Pancreas (tissue), 10 donors: Measurements from ENCODE around the gene TRAK1. TPM values are rescaled to one million over a fixed set of nuclear protein-coding genes. Genes with fewer than 3 reads are reported as not detected.
"Not testable (repeated sequence)": the region's sequence is repeated elsewhere in the genome, so short reads cannot be mapped to it uniquely, and the experiment has no call there.

Experiments used
- ATAC-seq, 4 donors: fragments of 200-7000 bp; cut with Tn5 transposase; one replicate each; pipeline versions ENCODE4 v1.8.0 to v1.9.1; 2020; ENCODE audit warnings: mild to moderate bottlenecking in 4 of 4, moderate library complexity in 4 of 4
- DNase-seq, 6 donors: peaks; one replicate each; pipeline ENCODE4 v3.0.0-alpha.2; 2020
- FAIRE-seq: peaks from 2 replicates; lab custom pipeline; 2012; peaks lifted over from hg19 to GRCh38; lab: Jason Lieb, UNC
- H3K27ac ChIP-seq, 4 donors: fragments of 200-600 bp; sonication (generic); 1 replicate in 3 of 4; 2 replicates in 1 of 4; pipeline versions ENCODE4 v1.5.0 to v1.8.0; 2020
- H3K27me3 ChIP-seq, 4 donors: fragments of 200-600 bp; one replicate each; pipeline ENCODE4 v1.8.0; 2021
- H3K36me3 ChIP-seq, 3 donors: fragments of 200-600 bp; sonication (generic) in 1 of 3; one replicate each; pipeline versions ENCODE4 v1.5.0 to v1.8.0; 2020 to 2021
- H3K4me1 ChIP-seq, 3 donors: fragments of 200-600 bp; one replicate each; pipeline ENCODE4 v1.8.0; 2021
- H3K4me3 ChIP-seq, 4 donors: fragments of 200-600 bp; sonication (generic) in 2 of 4; one replicate each; pipeline versions ENCODE4 v1.5.0 to v1.8.0; 2020 to 2021
- H3K9me3 ChIP-seq, 4 donors: fragments of 200-600 bp; one replicate each; pipeline ENCODE4 v1.8.0; 2021
- CTCF ChIP-seq, 4 donors: fragments of 200-600 bp; sonication (generic) in 3 of 4; IDR thresholded peaks; one replicate each; pipeline versions ENCODE4 v1.5.0 to v1.8.0; 2021; ENCODE audit warnings: antibody characterized with exemption in 4 of 4
- WGBS, 2 donors: extraction: QIAGEN DNeasy Blood & Tissue Kit; methylation state at CpG; one replicate each; pipeline ENCODE4 v1.1.7; 2013; 5-methylcytosine and 5-hydroxymethylcytosine counted together
- intact Hi-C, 3 donors: fragments of 100-400 bp; cut with DNase I; formaldehyde crosslinking; loops; one replicate each; pipeline versions ENCODE4 v1.11.1 to v1.14.2; 2022
- polyA plus RNA-seq, 2 donors: library from polyadenylated mRNA; stranded (reverse); fragments of 200-250 nt; gene quantifications; one replicate each; pipeline ENCODE4 v1.2.3, GENCODE V29; 2013
- total RNA-seq, 6 donors: library from RNA; stranded (reverse); fragmentation: NEBNext Ultra II Directional in 4 of 6; extraction: Animal tissue kit (Norgen Biotek cat#: 25700) in 4 of 6; gene quantifications; one replicate each; pipeline versions ENCODE4 v1.2.1 to v1.2.4, GENCODE V29; 2021 to 2023
- donor health status: healthy with polysubstance abuse.
- donor health status: DM: no; HTN: no; CAD: no; lungs with moderate emphysema.
- donor health status: DM: no; HTN: no; CAD: no.
- donor health status: control.
- donor health status: control.
- donor health status: Bipolar disorder and iron deficiency.
- donor health status: DM: yes; HTN: yes; CAD: no.
- donor health status: DM: no; HTN: no; CAD: no.
- donor health status: DM: no; HTN: no; CAD: no.
- donor health status: DM: yes; HTN: yes; CAD: no.

Gene TRAK1
- total and polyA plus RNA-seq, 8 donors, result 9.3 to 24.3 (median 11.7) TPM

- Histone ChIP-seq H3K4me1 (no peaks in the 10 kb centered on the region), H3K4me3 (no peak overlapping the region), H3K27me3 (no peaks in the 10 kb centered on the region), H3K9me3 (no peaks in the 10 kb centered on the region), H3K27ac (peak overlapping the region in 1 of 4 donors; percentile 21), H3K36me3 (no peaks in the 10 kb centered on the region)
- WGBS, 2 donors, result 27 to 34% methylated on average over 6 of the region's 6 CpGs
- peak; percentile 14 to 70 (median 54) for ATAC-seq
- FAIRE-seq, result no peak
- intact Hi-C loops, result no loop called here
- DNase-seq, result peak in 2 of 6 donors; percentile 25 to 43
- TF ChIP-seq CTCF (IDR thresholded peaks at IDR 0.05), result no peak
Measured at GRCh38 chr3:42102571-42102970, 11.4 kb downstream of the TRAK1 start.

GRCh38 chr3:42103921-42104665 lies 12.9 kb downstream of the TRAK1 start:
- ATAC-seq, H3K27me3 ChIP-seq, H3K4me1 ChIP-seq, H3K36me3 ChIP-seq, H3K9me3 ChIP-seq, FAIRE-seq, H3K4me3 ChIP-seq, DNase-seq, intact Hi-C loops, H3K27ac ChIP-seq: not testable (repeated sequence)
- WGBS, 2 donors, result 92 to 98% methylated on average over 15 of the region's 15 CpGs

- H3K9me3 ChIP-seq, DNase-seq, intact Hi-C loops, FAIRE-seq, H3K4me3 ChIP-seq, H3K27me3 ChIP-seq, H3K36me3 ChIP-seq, H3K27ac ChIP-seq, H3K4me1 ChIP-seq, ATAC-seq: not testable (repeated sequence)
- 100% methylated on average over 1 of the region's 2 CpGs; no CpG with 5 or more reads in 1 of the 2 donors for WGBS, 2 donors
Measured at GRCh38 chr3:42105994-42106393, 14.8 kb downstream of the TRAK1 start.

GRCh38 chr3:42106646-42107045 lies 15.5 kb downstream of the TRAK1 start:
- no peaks in the 10 kb centered on the region for H3K36me3 ChIP-seq
- DNase-seq (no peak), FAIRE-seq (no peak), ATAC-seq (no peak)
- peak overlapping the region in 2 of 4 donors; percentile 1 to 33 for H3K27ac ChIP-seq
- H3K4me1 ChIP-seq, result no peaks in the 10 kb centered on the region
- intact Hi-C loops, result no loop called here
- no peak for TF ChIP-seq CTCF (IDR thresholded peaks at IDR 0.05)
- H3K9me3 ChIP-seq, result no peaks in the 10 kb centered on the region
- H3K4me3 ChIP-seq, result no peak overlapping the region
- H3K27me3 ChIP-seq, result no peaks in the 10 kb centered on the region

GRCh38 chr3:42110631-42111030 lies 19.5 kb downstream of the TRAK1 start:
- DNase-seq (no peak), ATAC-seq (no peak), FAIRE-seq (no peak)
- 62 to 71% methylated on average over 3 of the region's 3 CpGs for WGBS, 2 donors
- TF ChIP-seq CTCF (IDR thresholded peaks at IDR 0.05), result no peak
- H3K27ac ChIP-seq, result no peak overlapping the region
- H3K4me3 ChIP-seq, result no peak overlapping the region
- H3K4me1 ChIP-seq, result no peaks in the 10 kb centered on the region
- no peaks in the 10 kb centered on the region for H3K27me3 ChIP-seq
- H3K9me3 ChIP-seq, result no peaks in the 10 kb centered on the region
- H3K36me3 ChIP-seq, result no peaks in the 10 kb centered on the region
- intact Hi-C loops, result no loop called here

GRCh38 chr3:42114130-42114725 lies 23.1 kb downstream of the TRAK1 start:
- TF ChIP-seq CTCF (IDR thresholded peaks at IDR 0.05), result no peak
- no peak for DNase-seq
- Histone ChIP-seq H3K9me3 (no peaks in the 10 kb centered on the region), H3K36me3 (no peaks in the 10 kb centered on the region), H3K27me3 (no peaks in the 10 kb centered on the region), H3K27ac (no peak overlapping the region), H3K4me1 (peaks cover 0 to 4% (median 0%) of the 10 kb centered on the region in 3 donors), H3K4me3 (no peak overlapping the region)
- no peak for FAIRE-seq
- intact Hi-C loops, result no loop called here
- 78% methylated on average over 4 of the region's 4 CpGs for WGBS, 2 donors
- ATAC-seq, result no peak
